HL-60 (cell line): Measurements from ENCODE around the gene KLHL21.
"Not testable (repeated sequence)": the region's sequence is repeated elsewhere in the genome, so short reads cannot be mapped to it uniquely, and the experiment has no call there.

Source experiments
- DNase-seq, 2 experiments: peaks; one replicate each; pipeline ENCODE4 v3.0.0-alpha.2; 2010 to 2020; ENCODE audit warnings: low read depth in 1 of 2, low spot score in 1 of 2
- H3K27ac ChIP-seq: fragments of 250-450 bp; sonication (Bioruptor Pico); replicated peaks from 2 replicates; pipeline ENCODE4 v1.5.1; 2020; ENCODE audit warnings: mild to moderate bottlenecking, moderate library complexity
- H3K27me3 ChIP-seq: fragments of 250-450 bp; sonication (Bioruptor Pico); 2 replicates; pipeline ENCODE4 v1.5.1; 2021; ENCODE audit warnings: mild to moderate bottlenecking, moderate library complexity; ENCODE audit not compliant: insufficient read depth, poor library complexity, severe bottlenecking
- H3K4me3 ChIP-seq: replicated peaks from 2 replicates; pipeline ENCODE4 v1.5.1; 2011; ENCODE audit warnings: mild to moderate bottlenecking, control low read depth, low read length; ENCODE audit not compliant: insufficient read depth
- GABPA ChIP-seq: IDR thresholded peaks from 2 replicates; pipeline ENCODE4 v1.6.1; 2012; ENCODE audit warnings: low read depth
- POLR2AphosphoS5 ChIP-seq: IDR thresholded peaks from 2 replicates; pipeline ENCODE4 v1.6.1; 2012; ENCODE audit warnings: low read depth
- SPI1 ChIP-seq: IDR thresholded peaks from 2 replicates; pipeline ENCODE4 v1.6.1; 2012; ENCODE audit warnings: low read depth, mild to moderate bottlenecking, borderline replicate concordance
- TF ChIP-seq, protein P1 (sequence below): IDR thresholded peaks from 2 replicates; pipeline ENCODE4 v1.6.1; 2012; ENCODE audit warnings: low read depth; ENCODE audit not compliant: insufficient replicate concordance
- TF ChIP-seq, protein P2 (sequence below): IDR thresholded peaks from one replicate; pipeline ENCODE4 v1.5.1; 2011; ENCODE audit warnings: low read length, control low read depth, inconsistent platforms; ENCODE audit not compliant: insufficient read depth

Gene KLHL21

DNA sequence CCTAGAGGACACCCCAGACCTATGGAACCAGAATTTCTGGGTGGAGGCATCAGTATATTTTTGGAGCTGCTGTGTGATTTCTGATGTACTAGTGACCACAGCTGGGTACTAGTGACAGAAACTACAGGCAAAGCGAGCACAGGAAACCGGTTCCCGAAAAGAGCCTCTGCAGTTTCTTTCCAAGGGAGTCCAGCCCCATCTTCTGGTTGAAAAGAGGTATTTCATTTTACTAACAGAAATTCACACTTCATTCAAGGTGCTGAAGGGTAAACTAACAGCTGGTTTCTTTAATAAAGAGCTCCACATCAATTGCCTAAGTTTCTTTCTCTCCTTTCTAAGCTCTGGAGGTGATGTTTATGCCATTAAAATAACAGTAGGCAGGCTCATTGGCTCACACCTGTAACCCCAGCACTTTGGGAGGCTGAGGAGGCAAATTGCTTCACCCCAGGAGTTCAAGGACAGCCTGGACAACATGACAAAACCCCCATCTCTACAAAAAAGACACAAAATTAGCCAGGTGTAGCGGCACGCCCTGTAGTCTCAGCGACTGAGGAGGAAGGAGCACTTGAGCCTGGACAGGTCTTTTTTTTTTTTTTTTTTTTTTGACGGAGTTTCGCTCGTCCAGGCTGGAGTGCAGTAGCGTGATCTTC, 44.0 kb upstream of the KLHL21 start:
- no peak overlapping the region for H3K27ac ChIP-seq
- peak in 1 of 2 experiments; percentile 28 for DNase-seq
- no peak overlapping the region for H3K4me3 ChIP-seq
- H3K27me3 ChIP-seq, result no peaks in the 10 kb centered on the region
- TF ChIP-seq SPI1, result no peak
- TF ChIP-seq, protein P1, sequence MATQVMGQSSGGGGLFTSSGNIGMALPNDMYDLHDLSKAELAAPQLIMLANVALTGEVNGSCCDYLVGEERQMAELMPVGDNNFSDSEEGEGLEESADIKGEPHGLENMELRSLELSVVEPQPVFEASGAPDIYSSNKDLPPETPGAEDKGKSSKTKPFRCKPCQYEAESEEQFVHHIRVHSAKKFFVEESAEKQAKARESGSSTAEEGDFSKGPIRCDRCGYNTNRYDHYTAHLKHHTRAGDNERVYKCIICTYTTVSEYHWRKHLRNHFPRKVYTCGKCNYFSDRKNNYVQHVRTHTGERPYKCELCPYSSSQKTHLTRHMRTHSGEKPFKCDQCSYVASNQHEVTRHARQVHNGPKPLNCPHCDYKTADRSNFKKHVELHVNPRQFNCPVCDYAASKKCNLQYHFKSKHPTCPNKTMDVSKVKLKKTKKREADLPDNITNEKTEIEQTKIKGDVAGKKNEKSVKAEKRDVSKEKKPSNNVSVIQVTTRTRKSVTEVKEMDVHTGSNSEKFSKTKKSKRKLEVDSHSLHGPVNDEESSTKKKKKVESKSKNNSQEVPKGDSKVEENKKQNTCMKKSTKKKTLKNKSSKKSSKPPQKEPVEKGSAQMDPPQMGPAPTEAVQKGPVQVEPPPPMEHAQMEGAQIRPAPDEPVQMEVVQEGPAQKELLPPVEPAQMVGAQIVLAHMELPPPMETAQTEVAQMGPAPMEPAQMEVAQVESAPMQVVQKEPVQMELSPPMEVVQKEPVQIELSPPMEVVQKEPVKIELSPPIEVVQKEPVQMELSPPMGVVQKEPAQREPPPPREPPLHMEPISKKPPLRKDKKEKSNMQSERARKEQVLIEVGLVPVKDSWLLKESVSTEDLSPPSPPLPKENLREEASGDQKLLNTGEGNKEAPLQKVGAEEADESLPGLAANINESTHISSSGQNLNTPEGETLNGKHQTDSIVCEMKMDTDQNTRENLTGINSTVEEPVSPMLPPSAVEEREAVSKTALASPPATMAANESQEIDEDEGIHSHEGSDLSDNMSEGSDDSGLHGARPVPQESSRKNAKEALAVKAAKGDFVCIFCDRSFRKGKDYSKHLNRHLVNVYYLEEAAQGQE, result no peak
- TF ChIP-seq, protein P2, sequence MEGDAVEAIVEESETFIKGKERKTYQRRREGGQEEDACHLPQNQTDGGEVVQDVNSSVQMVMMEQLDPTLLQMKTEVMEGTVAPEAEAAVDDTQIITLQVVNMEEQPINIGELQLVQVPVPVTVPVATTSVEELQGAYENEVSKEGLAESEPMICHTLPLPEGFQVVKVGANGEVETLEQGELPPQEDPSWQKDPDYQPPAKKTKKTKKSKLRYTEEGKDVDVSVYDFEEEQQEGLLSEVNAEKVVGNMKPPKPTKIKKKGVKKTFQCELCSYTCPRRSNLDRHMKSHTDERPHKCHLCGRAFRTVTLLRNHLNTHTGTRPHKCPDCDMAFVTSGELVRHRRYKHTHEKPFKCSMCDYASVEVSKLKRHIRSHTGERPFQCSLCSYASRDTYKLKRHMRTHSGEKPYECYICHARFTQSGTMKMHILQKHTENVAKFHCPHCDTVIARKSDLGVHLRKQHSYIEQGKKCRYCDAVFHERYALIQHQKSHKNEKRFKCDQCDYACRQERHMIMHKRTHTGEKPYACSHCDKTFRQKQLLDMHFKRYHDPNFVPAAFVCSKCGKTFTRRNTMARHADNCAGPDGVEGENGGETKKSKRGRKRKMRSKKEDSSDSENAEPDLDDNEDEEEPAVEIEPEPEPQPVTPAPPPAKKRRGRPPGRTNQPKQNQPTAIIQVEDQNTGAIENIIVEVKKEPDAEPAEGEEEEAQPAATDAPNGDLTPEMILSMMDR, result peak; percentile 39
- no peak for TF ChIP-seq POLR2AphosphoS5

DNA sequence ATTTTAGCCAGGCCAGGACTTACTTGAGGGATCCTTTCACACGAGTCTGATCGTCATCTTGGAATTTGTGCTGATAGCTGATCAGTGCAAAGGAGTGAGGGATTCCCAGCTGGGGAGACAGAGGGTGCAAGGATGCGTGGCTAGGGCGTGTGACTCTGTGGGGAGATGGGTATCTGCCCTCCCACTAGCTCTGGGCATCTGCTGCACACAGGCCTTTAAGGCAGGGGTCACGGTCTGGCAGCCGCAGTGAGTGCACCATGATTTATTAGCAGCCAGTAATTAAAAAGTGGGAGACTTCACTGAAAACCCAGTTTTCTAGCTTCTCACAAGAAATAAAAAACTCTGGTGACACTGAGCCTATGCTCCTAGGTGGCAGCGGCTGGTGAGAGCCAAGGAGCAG, 42.3 kb upstream of the KLHL21 start:
- no peak overlapping the region for H3K27ac ChIP-seq
- no peak overlapping the region for H3K4me3 ChIP-seq
- TF ChIP-seq, protein P1, result no peak
- TF ChIP-seq POLR2AphosphoS5, result no peak
- TF ChIP-seq SPI1, result no peak
- TF ChIP-seq GABPA, result no peak
- TF ChIP-seq, protein P2, result no peak
- DNase-seq, result no peak
- H3K27me3 ChIP-seq, result no peaks in the 10 kb centered on the region

- H3K27me3 ChIP-seq, H3K27ac ChIP-seq, DNase-seq, H3K4me3 ChIP-seq: not testable (repeated sequence)
These were observed 38.2 kb upstream of the KLHL21 start for GRCh38 chr1:6640867-6641266.

GRCh38 chr1:6638226-6638625, 35.6 kb upstream of the KLHL21 start:
- no peak for DNase-seq
- Histone ChIP-seq H3K27me3 (no peaks in the 10 kb centered on the region), H3K4me3 (no peak overlapping the region), H3K27ac (no peak overlapping the region)
- TF ChIP-seq POLR2AphosphoS5, result no peak
- TF ChIP-seq SPI1, result no peak
- TF ChIP-seq, protein P2, result no peak
- TF ChIP-seq, protein P1, result no peak
- TF ChIP-seq GABPA, result no peak
